ENCODE measurements around the gene XPC. TPM values are rescaled to one million over a fixed set of nuclear protein-coding genes. Genes with fewer than 3 reads are reported as not detected.

The XPC gene
- total RNA-seq, 1 experiment from 2014 or later = 34.9 TPM

GRCh38 chr3:14216257-14217048 is 38.1 kb upstream of the XPC start (continued):
- 0 out of 2 replicates have a peak, but pooled peaks have one; percentile 32 for TF ChIP-seq HMGXB4 (CRISPR knock-in tag; IDR thresholded peaks at IDR 0.05)
- peak; percentile 86 for TF ChIP-seq ETV6 (CRISPR knock-in tag; IDR thresholded peaks at IDR 0.05)
- TF ChIP-seq ZBTB43 (CRISPR knock-in tag; IDR thresholded peaks at IDR 0.05) = no peak
- no peak for TF ChIP-seq ZBTB21 (CRISPR knock-in tag; IDR thresholded peaks at IDR 0.05; ENCODE audit: borderline replicate concordance)
- TF ChIP-seq FOXK1 (CRISPR knock-in tag; IDR thresholded peaks at IDR 0.05) = peak; percentile 60; the same call in 1 of the 2 replicates
- peak; percentile 26; the same call in 1 of the 2 replicates for TF ChIP-seq CTCF (IDR thresholded peaks at IDR 0.05)
- no peak for TF ChIP-seq SP1 (CRISPR knock-in tag; conservative IDR thresholded peaks at IDR 0.05)
- TF ChIP-seq ATF1 (CRISPR knock-in tag; IDR thresholded peaks at IDR 0.05) = no peak
- TF ChIP-seq MLX (CRISPR knock-in tag; IDR thresholded peaks at IDR 0.05) = no peak
- peak; percentile 61 for TF ChIP-seq NFYB (CRISPR knock-in tag; conservative IDR thresholded peaks at IDR 0.05; ENCODE audit: low read depth)
- no peak for TF ChIP-seq RELA (CRISPR knock-in tag; IDR thresholded peaks at IDR 0.05; ENCODE audit: borderline replicate concordance)
- TF ChIP-seq USF1 (CRISPR knock-in tag; IDR thresholded peaks at IDR 0.05) = peak; percentile 96

- ATAC-seq (no peak), DNase-seq (ENCODE audit: low spot score) (no peak)
- TF ChIP-seq NFE2L1 (CRISPR knock-in tag; IDR thresholded peaks at IDR 0.05) = no peak
- TF ChIP-seq ZNF416 (CRISPR knock-in tag; IDR thresholded peaks at IDR 0.05) = no peak
- no peak for TF ChIP-seq MYBL2 (CRISPR knock-in tag; IDR thresholded peaks at IDR 0.05)
- no peak for TF ChIP-seq IRF2 (CRISPR knock-in tag; IDR thresholded peaks at IDR 0.05; ENCODE audit: borderline replicate concordance, low read depth)
- TF ChIP-seq ZBTB21 (CRISPR knock-in tag; IDR thresholded peaks at IDR 0.05; ENCODE audit: borderline replicate concordance) = no peak
- Mint-ChIP-seq H3K9me3 (peaks cover 8% of the 10 kb centered on the region), H3K27ac (no peak overlapping the region), H3K4me3 (no peak overlapping the region), H3K4me1 (peaks cover 14% of the 10 kb centered on the region), H3K27me3 (ENCODE audit: low read depth) (no peaks in the 10 kb centered on the region; the same call in 1 of the 2 replicates), H3K36me3 (0 out of 2 replicates have a peak, but pooled peaks cover 3% of the 10 kb centered on the region)
- CTCF ChIA-PET = interaction anchor here (2.6 kb wide), 1 partner anchor 11 kb away, joined by 56 read pairs; no protein-coding TSS in a partner anchor
- POLR2A ChIA-PET = no interaction called here
Observed at GRCh38 chr3:14214764-14215163, 36.4 kb upstream of the XPC start.

Measured in WTC11 (cell line).